Measurements from ENCODE around the gene XXYLT1.

Gene XXYLT1

DNA sequence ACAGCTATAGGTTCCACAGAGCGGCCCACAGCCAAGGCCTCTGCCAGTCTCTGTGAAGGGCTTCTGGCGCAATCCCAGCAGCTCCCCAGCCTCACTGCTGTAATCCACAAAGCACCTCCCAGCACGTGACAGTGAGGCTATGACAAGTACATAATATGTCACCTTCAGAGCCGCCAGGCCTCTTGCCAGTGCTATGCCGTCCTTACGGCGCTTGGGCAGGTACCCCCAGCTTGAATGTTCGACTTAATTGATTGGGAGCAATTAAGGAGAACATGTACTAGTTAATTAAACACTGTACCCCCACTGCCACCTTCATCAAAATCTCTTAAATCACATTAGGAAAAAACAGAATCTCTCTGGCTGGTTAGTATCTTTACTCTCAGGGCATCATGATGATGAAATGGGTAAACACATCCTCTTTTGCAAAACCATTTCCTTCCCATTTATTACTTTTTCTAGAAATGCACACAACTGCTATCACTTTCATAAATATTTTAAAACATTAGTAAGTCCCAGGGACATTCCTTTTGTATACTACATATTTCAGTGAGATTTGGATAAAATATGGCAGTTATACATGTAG, 169.9 kb downstream of the XXYLT1 start:
- peaks cover 46% of the 10 kb centered on the region for H3K4me1 ChIP-seq (ENCODE audit: insufficient read depth, poor library complexity, severe bottlenecking)
- H3K9me3 ChIP-seq (ENCODE audit: severe bottlenecking), result no peaks in the 10 kb centered on the region
- ATAC-seq (ENCODE audit: low read depth) (peak; percentile 26; the same call in 2 of the 3 replicates), DNase-seq (ENCODE audit: low spot score) (no peak)
- H3K36me3 ChIP-seq (ENCODE audit: low read depth), result no peaks in the 10 kb centered on the region
- no peaks in the 10 kb centered on the region for H3K27me3 ChIP-seq (ENCODE audit: insufficient read depth, poor library complexity, severe bottlenecking)
- no peak overlapping the region for H3K4me3 ChIP-seq (ENCODE audit: severe bottlenecking)
- peak overlapping the region; percentile 57 for H3K27ac ChIP-seq (ENCODE audit: poor library complexity, severe bottlenecking)
- TF ChIP-seq, protein P1, sequence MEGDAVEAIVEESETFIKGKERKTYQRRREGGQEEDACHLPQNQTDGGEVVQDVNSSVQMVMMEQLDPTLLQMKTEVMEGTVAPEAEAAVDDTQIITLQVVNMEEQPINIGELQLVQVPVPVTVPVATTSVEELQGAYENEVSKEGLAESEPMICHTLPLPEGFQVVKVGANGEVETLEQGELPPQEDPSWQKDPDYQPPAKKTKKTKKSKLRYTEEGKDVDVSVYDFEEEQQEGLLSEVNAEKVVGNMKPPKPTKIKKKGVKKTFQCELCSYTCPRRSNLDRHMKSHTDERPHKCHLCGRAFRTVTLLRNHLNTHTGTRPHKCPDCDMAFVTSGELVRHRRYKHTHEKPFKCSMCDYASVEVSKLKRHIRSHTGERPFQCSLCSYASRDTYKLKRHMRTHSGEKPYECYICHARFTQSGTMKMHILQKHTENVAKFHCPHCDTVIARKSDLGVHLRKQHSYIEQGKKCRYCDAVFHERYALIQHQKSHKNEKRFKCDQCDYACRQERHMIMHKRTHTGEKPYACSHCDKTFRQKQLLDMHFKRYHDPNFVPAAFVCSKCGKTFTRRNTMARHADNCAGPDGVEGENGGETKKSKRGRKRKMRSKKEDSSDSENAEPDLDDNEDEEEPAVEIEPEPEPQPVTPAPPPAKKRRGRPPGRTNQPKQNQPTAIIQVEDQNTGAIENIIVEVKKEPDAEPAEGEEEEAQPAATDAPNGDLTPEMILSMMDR (IDR thresholded peaks at IDR 0.05; ENCODE audit: poor library complexity, severe bottlenecking), result no peak

DNA sequence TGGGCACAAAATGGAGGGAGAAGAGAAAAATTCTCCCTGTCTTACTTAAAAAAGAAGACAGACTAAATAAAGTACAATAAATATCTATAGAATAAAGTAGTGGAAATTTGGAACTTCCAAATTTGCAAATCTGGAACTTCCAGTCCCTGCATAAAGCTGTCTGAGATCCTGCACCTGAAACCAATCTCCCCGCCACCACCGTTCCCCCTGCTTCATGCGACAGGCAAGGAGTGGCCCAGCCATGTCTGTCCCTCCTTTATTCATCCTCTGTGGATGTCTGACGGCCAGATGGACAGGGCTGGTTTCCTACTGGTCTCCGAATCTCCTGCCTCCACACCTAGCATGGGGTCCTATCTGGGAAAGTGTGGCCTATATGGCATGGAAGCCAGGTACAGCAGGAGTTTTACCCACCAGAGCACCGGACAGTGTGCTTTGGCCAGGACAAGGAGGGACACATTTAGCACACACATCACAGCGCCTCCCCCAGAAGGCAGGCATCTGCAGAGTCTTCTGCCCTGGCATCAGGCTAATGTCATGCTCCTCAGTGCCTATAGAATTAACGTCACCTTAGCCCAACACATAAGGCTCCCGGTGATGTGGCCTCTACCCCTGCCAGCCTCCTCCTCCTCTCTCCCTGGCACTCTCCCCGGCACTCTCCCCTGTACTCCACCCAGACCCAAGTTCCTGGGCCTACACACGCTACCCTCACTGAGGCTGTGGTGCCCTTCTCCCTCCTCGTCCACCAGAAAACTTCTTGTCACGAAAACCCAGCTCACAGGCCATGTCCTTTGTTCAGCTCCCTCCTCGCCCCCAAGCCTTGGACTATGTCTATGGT, 170.8 kb downstream of the XXYLT1 start:
- no peaks in the 10 kb centered on the region for H3K27me3 ChIP-seq (ENCODE audit: insufficient read depth, poor library complexity, severe bottlenecking)

DNA sequence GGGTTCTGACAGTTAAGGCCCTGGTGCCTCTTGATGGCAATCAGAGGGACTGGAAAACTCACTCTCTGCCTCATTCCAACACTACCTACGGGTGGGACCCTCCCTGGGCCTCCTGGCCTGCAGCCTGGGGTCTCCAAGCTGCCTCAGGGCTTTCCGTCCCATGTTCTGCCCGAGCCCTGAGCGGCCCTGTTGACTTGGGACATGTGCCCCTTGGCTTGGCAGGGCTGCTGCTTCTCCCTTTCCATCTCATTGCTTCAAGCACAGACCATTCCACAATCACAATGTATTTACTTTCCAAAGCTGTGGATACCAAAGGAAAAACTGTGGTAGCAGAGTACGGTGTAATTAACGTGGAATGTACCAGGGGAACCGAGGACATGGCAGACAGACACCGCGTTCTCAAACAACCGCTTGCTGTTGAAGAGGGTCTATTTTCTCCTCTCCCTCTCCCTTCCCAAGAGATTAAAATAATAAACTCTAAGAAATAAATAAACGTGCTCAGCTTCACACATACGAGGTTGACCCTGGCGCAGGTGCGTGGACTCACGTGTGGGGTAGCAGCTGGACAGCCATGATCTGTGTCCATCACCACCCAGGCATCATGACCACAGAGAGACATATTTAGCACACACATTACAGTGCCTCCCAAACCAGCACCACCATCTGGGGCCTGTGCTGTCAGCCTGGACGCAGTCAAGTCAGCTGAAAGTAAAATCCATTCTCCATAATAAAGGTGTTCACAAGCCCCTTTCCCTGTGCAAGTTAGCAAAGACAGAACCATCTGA, 172.0 kb downstream of the XXYLT1 start:
- Histone ChIP-seq H3K36me3 (ENCODE audit: low read depth) (no peaks in the 10 kb centered on the region), H3K9me3 (ENCODE audit: severe bottlenecking) (no peaks in the 10 kb centered on the region), H3K4me1 (ENCODE audit: insufficient read depth, poor library complexity, severe bottlenecking) (peaks cover 50% of the 10 kb centered on the region), H3K4me3 (ENCODE audit: severe bottlenecking) (no peak overlapping the region), H3K27ac (ENCODE audit: poor library complexity, severe bottlenecking) (peak overlapping the region; percentile 42), H3K27me3 (ENCODE audit: insufficient read depth, poor library complexity, severe bottlenecking) (no peaks in the 10 kb centered on the region)
- TF ChIP-seq, protein P1 (IDR thresholded peaks at IDR 0.05; ENCODE audit: poor library complexity, severe bottlenecking), result no peak
- ATAC-seq (ENCODE audit: low read depth), result no peak
- DNase-seq (ENCODE audit: low spot score), result no peak

More for the DNA sequence above, 170.8 kb downstream of the XXYLT1 start:
- H3K9me3 ChIP-seq (ENCODE audit: severe bottlenecking), result no peaks in the 10 kb centered on the region
- H3K36me3 ChIP-seq (ENCODE audit: low read depth), result no peaks in the 10 kb centered on the region
- TF ChIP-seq, protein P1 (IDR thresholded peaks at IDR 0.05; ENCODE audit: poor library complexity, severe bottlenecking), result no peak
- H3K27ac ChIP-seq (ENCODE audit: poor library complexity, severe bottlenecking), result peak overlapping the region; percentile 57
- DNase-seq (ENCODE audit: low spot score) (no peak), ATAC-seq (ENCODE audit: low read depth) (no peak)
- H3K4me1 ChIP-seq (ENCODE audit: insufficient read depth, poor library complexity, severe bottlenecking), result peaks cover 50% of the 10 kb centered on the region
- H3K4me3 ChIP-seq (ENCODE audit: severe bottlenecking), result no peak overlapping the region

DNA sequence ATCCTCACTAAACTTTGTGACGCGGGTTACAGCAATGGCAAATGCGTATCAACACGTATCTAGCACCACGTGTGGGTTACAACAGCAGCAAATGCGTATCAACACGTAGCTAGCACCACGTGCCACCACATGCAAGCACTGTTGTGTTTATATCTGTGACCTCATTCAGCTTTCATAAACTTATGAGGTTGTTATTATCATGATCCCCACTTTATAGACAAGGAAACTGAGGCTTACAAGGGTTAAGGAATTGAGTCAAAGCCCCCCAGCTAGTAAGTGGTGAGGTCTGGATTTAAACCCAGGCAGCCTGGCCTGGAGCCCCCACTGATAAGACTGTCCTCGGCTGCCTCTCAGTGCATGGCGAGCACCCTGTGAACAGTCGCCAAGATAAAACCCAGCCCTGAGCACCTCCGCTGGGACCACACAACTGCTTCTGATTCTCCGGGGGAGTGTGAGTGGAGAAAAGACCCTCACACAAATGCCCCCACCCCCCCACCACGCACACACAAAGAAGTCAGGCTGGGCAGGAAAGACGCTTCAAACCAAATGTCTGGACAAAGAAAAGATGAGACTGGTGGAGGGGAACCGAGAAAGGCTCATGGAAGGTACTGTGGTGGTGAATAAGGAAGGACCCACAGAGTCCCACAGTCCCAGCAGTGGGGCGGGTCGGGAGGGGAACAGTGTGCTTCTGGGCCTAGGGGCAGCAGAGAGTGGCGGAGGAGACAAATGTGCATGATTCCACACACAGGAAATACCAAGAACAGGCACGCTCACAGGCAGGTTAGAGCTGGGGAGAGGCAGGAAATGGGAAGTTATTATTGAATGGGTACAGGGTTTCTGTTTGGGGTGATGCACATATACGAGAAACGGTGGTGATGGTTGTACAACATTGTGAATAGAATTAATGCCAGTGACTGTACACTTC, 173.4 kb downstream of the XXYLT1 start:
- H3K27ac ChIP-seq (ENCODE audit: poor library complexity, severe bottlenecking), result peak overlapping the region; percentile 42
- TF ChIP-seq, protein P1 (IDR thresholded peaks at IDR 0.05; ENCODE audit: poor library complexity, severe bottlenecking), result no peak
- DNase-seq (ENCODE audit: low spot score), result peak; percentile 42
- H3K36me3 ChIP-seq (ENCODE audit: low read depth), result no peaks in the 10 kb centered on the region
- H3K27me3 ChIP-seq (ENCODE audit: insufficient read depth, poor library complexity, severe bottlenecking), result no peaks in the 10 kb centered on the region
- H3K4me3 ChIP-seq (ENCODE audit: severe bottlenecking), result no peak overlapping the region
- H3K4me1 ChIP-seq (ENCODE audit: insufficient read depth, poor library complexity, severe bottlenecking), result peaks cover 41% of the 10 kb centered on the region
- 0 out of 3 replicates have a peak, but pooled peaks have one; percentile 17 for ATAC-seq (ENCODE audit: low read depth)
- H3K9me3 ChIP-seq (ENCODE audit: severe bottlenecking), result no peaks in the 10 kb centered on the region

Measured in RWPE2 (cell line).